Cerebellar nuclear complex (tissue), 1 donor: ENCODE data around the gene MKI67.
"Not testable (repeated sequence)": the region's sequence is repeated elsewhere in the genome, so short reads cannot be mapped to it uniquely, and the experiment has no call there.

Source experiments
- DNase-seq, 2 experiments: peaks; one replicate each; lab custom pipeline; 2025; lab: John Stamatoyannopoulos, UW

Gene MKI67

GRCh38 chr10:128147669-128148068 lies 21.4 kb upstream of the MKI67 start:
- no peak for DNase-seq

DNA sequence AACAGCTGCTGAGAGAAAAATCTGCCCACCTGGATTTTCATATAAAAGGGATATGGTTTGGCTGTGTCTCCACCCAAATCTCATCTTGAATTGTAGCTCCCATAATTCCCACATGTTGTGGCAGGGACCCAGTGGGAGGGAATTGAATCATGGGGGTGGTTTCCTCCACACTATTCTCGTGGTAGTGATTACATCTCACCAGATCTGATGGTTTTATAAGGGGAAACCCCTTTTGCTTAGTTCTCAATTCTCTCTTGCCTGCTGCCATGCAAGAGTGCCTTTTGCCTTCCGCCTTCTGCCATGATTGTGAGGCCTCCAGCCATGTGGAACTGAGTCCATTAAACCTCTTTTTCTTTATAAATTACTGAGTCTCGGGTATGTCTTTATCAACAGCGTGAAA lies 20.8 kb upstream of the MKI67 start:
- DNase-seq: no peak

DNA sequence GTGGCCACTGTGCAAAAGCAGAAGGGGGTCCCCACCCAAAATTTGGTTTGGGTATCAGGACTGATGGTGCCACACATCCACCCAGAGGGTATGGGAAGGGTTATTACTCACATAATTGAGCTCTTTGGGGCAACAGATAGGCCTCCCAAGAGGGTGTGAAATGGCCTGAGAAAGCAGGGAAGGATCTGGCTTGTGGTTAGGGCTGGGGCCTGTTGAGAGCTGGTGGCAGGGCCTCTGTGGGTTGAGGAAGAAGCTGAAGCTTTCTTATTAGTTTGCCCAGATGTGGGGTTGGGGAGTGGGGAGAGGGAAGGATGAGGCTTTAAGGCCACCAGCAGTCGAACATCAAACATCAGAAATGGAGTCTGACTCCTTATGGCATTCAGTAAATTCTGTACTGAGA lies 18.3 kb upstream of the MKI67 start:
- no peak for DNase-seq

DNA sequence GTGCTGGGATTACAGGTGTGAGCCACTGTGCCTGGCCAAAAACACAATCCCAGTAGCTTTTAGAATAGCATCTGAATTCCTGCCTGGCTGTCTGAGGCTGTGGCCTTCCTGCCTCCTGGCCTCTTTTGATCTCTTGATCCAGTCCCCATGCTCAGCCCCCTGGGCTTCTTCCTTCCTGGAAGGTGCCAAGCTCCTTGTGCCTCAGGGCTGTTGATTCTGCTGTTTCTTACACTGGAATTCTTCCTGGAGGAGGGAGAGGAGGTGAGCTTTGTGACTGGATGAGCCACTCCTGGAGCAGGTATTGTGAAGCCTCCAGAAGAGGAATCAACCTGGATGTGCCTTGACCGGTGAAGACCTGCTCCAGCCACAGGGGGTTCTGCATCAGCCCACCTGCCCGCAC lies 17.3 kb upstream of the MKI67 start:
- no peak for DNase-seq

- no peak for DNase-seq
Measured at GRCh38 chr10:128140425-128140824, 14.2 kb upstream of the MKI67 start.

GRCh38 chr10:128138429-128138828 lies 12.2 kb upstream of the MKI67 start:
- DNase-seq: not testable (repeated sequence)

DNA sequence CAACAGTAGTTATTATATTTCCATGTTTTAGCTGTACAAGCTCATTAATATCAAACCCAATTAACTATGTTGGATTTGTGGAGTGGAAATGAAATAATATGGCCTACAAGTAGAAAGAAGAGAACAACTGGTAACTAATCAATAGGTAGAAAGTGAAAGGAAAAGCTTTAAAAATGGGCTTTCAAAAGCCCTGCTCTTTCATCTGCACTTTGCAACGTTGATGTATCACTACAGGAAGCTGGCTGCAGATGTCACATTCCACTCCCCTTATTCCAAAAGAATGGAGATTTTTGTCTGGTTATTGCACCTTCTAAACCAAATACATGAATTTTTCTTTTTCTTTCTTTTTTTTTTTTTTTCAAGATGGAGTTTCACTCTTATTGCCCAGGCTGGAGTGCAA lies 11.7 kb upstream of the MKI67 start:
- DNase-seq: no peak

DNA sequence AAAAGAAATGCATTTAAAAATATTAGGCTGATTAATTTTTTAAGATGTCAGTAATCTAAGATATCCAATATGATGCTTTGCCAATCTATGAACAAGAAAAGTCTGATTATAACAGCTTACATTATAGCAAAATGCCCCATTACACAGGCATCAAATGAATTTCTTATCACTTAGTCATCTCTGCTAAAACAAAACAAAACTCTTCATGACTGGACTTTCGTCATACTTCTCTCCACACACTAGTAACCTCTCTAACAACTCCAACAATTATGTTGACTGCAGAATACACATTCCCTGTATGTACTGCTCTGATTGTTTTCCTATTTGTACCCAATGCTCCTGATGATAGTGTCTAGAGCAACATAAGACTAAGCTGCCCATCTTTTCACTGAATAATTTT lies 3.8 kb upstream of the MKI67 start:
- DNase-seq: no peak

DNA sequence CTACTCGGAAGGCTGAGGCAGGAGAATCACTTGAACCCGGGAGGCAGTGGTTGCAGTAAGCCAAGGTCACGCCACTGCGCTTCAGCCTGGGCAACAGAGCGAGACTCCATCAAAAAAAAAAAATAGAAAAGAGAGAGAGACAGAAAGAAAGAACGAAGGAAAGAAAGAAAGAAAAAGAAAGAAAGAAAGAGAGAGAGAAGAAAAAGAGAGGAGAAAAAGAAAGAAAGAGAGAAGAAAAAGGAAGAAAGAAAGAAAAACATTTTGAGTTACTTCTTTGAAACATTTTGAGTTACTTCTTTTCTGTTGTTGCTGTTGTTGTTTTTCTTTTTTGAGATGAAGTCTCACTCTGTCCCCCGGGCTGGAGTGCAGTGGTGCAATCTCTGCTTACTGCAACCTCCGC lies 2.4 kb upstream of the MKI67 start:
- DNase-seq: no peak

DNA sequence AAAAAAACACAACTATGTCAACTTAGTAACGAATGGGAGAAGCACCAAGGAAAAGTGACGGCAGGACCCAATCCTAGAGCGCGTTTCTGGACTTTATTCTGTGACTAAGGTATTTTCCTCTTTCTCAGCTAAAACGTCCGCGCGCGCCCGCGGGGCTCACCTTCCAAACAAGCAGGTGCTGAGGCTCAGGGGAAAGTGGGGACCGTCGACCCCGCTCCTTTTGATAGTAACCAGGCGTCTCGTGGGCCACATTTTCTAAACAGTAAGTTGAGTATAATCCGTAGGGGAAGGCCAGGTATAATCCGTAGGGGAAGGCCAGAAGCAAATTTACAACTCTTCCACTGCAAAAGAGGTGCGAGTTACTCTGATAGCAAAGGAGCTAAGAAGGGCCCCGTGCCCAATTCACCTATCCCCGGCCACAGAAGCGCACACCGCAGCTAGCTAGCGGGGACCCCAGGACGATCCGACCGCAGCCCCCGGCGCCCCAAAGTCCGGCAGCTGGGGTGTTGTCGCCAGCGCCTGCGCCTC lies 743 bp downstream of the MKI67 start:
- DNase-seq: no peak

GRCh38 chr10:128124813-128125403 lies 1.3 kb downstream of the MKI67 start:
- no peak for DNase-seq

DNA sequence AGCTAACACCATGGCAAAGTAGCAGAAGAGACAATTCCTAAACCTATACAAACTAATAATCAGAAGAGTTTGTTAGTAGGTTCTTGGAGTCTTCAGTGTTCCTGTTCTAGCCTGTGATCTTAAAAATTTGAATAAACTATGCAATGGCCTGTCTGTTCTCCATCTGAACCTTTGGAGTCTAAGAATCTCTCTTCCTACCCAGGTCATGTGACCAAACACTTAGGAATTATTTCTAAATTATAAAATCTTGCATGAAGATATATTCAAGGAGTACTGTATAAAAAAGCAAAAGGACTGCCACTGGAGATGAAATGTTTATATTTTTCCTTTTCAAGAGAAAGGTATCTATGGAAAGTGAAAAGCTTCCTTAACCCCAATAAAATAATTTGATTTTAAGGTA lies 2.4 kb downstream of the MKI67 start:
- no peak for DNase-seq

GRCh38 chr10:128122931-128123330 lies 3.3 kb downstream of the MKI67 start:
- no peak for DNase-seq

DNA sequence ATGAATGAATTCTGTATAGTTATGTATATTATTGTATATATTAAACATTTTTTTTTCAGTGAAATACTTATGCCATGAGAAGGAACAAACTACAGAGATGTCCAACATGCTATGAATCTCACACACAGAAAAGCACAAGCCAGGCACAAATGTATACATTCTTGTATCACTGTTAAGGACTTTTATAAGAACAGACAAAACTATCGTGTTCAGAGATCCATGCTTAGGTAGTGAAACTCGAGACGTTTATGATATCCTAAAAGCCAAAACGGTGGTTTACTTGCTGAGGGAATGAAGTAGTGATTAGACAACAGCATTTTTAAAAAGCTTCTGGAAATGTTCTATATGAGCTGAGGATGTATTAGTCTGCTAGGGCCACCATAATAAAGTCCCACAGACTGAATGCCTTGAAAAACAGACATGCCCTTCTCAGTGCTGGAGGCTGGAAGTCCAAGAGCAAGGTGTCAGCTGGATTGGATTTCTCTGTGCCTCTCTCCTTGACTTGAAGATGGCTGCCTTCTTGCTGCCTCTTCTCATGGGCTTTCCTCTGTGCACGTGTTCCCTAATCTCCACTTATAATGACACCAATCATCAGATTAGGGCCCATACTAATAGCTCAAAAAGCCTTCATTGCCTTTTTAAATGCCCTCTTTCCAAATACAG lies 4.3 kb downstream of the MKI67 start:
- DNase-seq: no peak

DNA sequence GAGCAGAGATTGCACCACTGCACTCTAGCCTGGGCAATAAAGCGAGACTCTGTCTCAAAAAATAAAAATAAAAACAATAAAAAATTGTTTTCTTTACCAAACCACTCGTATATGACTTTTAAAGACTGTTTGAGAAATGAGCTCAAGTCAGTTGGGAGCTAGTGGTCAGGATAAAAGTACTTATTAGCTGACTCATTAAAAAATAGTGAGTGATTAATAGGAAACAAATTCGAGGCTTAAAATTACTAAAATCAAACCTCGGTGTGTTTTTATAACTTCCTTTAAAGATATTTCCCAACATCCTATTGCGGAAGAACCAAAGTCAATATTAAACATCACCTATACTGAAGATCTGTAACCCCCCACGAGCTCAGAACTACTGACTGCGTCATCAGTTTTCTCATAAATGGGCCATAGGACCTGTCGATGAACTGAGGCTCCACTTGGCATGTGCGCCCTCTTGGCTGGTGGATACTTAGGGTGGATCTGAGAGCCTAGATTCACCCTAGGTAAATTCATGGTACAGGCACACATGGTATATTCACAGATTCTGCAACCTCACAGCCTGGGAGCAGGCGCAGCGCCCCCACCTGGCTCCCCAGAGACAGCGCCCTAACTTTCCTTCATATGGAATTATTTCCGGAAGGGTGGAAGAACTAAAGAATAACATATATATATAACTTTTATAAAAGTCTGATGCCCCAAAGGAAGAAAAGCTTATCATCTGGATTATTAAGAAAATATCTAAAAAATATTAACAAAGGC lies 9.2 kb downstream of the MKI67 start:
- no peak for DNase-seq

DNA sequence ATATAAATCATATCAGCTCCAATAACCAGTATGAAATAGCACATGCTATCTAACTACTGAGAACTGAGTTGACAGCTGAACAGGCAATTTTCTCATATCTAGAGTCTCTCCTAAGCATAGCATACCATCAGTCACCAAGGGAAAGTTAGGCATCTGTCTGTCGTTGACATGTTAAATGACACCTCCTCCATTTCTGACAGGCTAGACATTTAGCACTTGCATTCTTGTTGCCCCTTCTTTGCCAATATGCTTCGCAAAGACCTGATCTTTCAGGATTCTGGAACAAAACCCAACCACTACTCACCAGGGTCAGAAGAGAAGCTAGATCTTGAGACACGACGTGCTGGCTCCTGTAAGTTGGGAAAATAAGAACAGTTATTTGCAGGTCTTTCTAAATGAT lies 10.0 kb downstream of the MKI67 start:
- no peak for DNase-seq

GRCh38 chr10:128115356-128115755 lies 10.9 kb downstream of the MKI67 start:
- no peak for DNase-seq

DNA sequence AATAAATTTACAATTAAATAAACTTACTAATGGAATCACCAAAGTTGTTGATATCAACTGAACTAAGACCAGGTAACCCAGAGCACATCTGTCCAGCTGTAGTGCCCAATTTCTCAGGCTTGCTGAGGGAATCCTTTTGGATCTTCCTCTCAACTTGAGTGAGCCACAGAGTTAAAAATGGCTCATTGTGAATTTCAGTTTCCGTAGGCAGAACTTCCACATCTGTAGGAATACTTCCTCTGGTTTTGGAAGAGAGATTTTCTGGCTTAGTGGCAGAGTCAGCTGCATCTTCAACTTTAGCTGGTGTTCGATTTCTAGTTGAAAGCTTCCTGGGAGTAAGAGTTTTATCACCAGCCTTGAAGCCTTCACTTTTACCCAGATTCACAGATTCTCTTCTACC lies 11.3 kb downstream of the MKI67 start:
- no peak for DNase-seq

- no peak for DNase-seq
Measured at GRCh38 chr10:128113026-128113425, 13.2 kb downstream of the MKI67 start.

GRCh38 chr10:128111696-128112095 lies 14.5 kb downstream of the MKI67 start:
- no peak for DNase-seq

DNA sequence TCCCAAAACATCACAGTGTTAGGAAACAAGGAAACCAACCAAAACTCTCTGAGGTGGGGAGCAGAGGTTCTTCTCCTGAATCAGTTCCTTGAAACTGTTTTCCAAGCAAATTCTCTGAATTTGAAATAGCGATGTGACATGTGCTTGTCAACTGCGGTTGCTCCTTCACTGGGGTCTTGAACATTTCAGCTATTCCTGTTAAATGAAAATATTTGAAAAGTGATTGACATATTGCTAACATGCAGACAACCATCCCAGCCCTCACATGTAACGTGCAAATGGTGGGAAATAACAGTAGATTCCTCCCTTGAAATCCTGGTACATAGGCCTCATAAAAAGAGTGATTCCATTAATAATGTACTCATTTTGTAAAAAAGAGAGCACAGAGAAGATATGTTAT lies 15.9 kb downstream of the MKI67 start:
- DNase-seq: no peak

GRCh38 chr10:128109707-128110106 lies 16.5 kb downstream of the MKI67 start:
- DNase-seq: no peak

DNA sequence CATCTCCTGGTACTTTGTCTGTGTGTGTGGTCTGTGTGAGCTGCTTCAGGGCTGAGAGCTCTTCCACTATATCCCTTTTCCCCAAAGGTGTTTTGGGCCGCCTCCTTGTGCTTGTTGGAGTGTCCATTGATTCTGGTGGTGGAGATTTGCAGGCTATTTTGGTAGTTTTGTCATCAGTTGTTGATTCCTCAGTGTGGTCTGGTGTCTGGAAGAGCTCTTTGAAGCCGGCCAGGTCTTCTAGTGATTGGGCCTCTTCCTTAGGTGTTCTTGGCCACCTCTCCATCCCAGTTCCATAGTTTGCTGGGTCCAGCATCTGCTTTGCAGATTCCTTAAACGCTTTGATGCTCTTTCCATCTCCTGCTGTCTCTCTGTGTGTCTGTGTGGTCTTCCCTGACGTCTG lies 20.8 kb downstream of the MKI67 start:
- no peak for DNase-seq
